ENCODE measurements around the gene ADAM8.

The ADAM8 gene

DNA sequence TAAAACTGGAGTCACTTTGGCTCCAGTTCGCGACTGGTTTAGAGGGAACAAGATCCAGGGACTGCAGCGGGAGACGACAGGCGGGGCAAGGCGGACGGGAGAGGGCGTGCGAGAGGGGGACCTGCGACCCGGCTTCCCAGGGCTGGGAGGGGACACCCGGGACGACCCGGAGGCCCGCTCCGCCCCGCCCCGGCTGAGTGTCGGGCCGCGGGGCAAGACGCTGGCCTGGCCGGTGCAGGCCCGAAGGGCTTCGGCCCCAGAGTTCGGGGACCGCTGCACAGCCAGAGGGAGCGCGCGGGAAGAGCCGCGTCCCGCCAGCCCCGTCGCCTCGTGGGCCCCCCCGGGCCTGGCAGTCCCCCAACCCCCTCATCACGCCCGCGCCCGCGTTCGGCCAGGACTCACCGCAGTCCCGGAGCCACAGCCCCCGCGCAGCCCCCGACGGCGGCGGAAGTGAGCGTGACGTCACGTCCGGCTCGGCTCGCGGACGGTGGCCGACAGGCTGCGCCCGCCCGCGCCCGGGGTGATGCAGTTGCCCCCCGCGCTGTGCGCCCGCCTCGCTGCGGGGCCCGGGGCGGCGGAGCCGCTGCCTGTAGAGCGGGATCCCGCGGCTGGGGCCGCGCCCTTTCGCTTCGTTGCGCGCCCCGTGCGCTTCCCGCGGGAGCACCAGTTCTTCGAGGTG lies 31.9 kb upstream of the ADAM8 start, which contains the start of the genes TUBGCP2 and ZNF511:
Gene TUBGCP2, minus strand, starts transcription at position 452 of the 679 bp plus-strand sequence. CDS start 5,931 bp downstream, outside the sequence.
Gene ZNF511, plus strand, starts transcription at position 494 of the 679 bp plus-strand sequence. Its CDS starts 30 bp downstream, at position 524.
- peak; percentile 93 for DNase-seq

DNA sequence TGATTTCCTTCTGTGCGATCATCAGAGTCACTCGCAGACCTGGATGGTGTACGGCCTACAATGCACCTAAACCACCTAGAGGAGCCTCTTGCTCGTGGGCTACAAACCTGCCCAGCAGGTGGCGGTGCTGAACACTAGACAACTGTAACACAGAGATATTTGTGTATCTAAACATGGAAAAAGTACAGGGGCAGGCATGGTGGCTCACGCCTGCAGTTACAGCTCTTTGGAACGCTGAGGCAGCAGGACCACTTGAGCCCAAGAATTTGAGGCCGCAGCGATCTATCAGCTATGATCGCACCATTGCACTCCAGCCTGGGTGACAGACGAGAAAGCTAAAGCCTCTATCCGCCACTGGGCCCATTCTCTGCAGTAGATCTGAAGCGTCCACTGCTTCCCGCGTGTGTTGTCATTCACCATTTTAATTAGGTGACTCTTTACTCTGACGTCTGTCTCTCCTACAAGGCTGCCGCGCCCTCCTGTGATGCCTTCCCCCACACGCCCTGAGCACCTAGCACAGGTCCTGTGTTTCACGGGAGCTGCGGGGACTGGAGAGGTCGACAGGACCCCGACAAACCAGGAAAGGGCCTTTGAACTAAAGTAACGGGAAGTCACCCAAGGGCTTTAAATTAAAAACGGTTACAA lies 31.2 kb upstream of the ADAM8 start:
- DNase-seq = peak; percentile 91

- DNase-seq = no peak
Observed at GRCh38 chr10:133306941-133307379, 30.3 kb upstream of the ADAM8 start.

DNA sequence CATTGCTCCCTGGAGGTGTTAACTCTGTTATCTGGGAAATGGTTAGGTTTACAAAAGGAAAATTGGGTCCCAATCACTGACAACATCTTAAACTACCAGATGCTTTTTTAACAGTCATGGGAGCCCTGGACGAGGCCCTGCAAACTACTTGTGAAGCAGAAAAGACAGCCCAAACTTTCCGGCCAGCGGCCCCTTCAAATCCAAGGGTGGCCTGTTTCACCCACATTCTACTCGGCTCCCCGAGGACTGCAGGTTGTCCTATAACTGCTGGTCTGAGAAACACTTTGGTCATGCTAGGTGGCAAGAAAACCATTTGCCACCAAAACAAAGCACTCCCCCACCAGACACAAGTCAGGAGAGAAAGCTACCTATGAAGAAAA lies 29.4 kb upstream of the ADAM8 start:
- DNase-seq = no peak

- DNase-seq = no peak
Observed at GRCh38 chr10:133303206-133303605, 26.5 kb upstream of the ADAM8 start.

DNA sequence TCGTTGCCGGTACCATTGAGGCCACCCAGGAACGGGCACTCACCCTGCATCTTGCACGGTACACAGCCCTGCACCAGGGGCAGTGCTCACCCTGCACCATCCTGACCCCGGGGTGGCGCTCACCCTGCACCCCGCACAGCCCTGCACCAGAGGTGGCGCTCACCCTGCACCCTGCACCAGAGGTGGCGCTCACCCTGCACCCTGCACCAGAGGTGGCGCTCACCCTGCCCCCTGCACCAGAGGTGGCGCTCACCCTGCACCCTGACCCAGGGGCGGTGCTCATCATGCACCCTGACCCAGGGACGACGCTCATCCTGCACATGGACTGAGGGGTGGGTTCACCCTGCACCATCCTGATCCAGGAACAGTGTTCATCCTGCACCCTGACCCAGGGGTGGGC lies 25.6 kb upstream of the ADAM8 start:
- DNase-seq = no peak

DNA sequence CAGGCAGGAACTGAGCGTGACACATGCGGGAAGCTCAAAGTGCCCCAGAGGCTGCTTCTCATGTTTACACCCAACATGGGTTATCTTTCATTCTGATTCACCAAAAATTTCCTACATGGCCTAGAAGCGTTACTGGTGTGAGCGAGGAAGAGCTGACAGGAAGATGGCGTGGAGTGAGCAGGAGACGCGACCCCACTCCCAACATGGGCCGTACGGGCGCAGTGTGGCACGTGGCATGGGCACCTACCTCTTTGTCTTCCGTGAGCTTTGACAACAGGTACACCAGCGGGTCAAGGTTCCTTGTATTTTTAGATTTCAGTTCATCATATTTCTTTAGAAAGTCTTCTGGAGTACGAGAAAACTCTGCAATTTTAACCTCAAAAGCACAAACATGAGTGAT lies 23.1 kb upstream of the ADAM8 start:
- no peak for DNase-seq

DNA sequence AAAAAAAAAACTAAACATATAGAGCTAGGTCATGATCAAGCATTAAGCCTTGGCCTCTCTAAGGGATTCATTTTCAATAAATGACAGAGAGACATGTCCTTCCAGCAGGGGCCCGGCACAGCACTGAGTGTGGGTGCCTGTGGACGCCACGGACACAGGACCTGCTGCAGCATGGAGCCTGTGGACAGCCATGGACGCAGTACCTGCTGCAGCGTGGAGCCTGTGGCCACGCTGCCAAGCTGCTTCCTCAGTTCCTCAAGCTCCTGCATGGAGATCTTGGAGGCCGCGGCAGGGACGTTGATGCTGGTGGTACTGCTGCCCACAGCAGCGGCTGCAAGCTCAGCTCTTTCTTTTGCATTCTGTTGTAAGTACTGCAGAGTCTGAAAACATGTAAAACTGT lies 22.6 kb upstream of the ADAM8 start:
- DNase-seq = no peak

- DNase-seq = no peak
Observed at GRCh38 chr10:133298466-133298865, 21.8 kb upstream of the ADAM8 start.

- no peak for DNase-seq
Observed at GRCh38 chr10:133297504-133297903, 20.8 kb upstream of the ADAM8 start.

GRCh38 chr10:133295426-133296320 lies 19.0 kb upstream of the ADAM8 start:
- no peak for DNase-seq

DNA sequence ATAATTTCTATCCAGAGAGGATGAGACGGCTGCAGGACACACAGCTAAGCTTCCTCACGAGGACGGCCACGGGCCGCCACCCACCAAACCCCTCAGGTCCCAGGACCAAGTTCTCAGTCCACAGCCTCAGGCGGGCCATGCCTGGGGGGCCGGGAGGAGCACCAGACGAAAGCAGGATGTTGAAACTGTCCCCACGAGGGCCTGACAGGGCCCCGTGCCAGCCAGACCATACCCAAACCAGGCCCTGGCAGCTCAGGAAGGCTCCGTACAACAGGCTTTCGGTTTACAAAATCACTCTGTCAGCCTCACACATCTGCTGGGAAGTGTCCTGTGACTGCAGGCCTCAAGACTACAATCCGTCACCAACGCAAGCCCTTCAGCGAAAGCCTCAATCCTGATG lies 17.5 kb upstream of the ADAM8 start:
- DNase-seq = no peak

DNA sequence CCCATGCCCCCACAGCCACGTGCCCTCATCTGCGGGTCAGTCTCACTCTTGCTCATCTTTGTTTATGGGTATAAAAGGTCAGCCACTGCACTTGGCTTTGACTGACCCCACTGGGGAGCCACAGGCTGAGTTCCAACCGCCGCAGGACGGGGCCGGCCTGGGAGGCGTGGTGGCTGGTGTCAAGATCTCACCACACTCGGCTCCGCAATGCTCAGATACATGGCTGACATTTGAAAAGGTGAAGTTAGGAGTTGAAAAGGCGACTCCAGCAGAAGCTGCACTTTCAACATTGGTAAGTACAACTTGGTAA lies 17.1 kb upstream of the ADAM8 start:
- no peak for DNase-seq

DNA sequence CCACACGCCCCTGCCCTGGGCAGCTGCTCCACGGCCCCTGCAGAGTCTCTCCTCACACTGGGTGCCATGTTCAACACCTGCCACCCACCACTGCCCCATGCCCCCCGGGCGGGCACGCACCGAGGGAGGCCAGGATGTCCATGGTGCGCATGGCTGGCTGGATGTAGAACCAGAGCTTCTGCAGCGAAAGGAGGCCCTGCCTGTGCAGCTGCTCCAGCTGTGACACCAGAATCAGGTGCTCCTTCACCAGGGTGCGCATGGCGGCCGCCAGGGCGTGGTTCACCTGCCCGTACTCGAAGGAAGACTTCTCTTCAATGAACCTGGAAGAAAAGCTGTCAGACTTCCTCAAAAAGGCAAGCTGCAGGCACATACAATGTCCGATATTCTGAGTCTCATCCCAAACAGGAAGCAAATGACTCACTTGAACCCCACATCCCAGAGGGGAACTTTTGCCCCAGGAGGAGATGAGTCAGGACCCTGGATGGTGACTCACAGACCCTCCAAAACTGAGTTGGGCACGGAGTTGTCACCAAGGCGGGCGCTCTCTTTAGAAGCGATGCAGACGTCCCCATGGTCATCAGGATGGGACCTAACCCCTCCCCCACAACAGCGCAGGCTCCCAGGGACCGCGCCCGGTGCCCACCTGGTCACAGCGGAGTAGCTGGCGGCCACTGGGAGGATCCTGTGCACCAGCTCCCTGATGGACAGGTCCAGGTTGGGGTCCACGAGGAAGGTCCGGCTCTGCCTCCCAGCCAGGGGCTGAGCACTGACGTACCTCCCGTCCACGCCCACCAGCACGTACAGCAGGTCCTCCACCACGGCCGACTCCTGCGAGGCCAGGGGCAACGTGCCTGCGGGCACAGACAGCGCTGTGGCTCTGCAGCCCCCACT lies 16.5 kb upstream of the ADAM8 start:
- DNase-seq = no peak

GRCh38 chr10:133289761-133290160 lies 13.1 kb upstream of the ADAM8 start:
- DNase-seq = no peak

DNA sequence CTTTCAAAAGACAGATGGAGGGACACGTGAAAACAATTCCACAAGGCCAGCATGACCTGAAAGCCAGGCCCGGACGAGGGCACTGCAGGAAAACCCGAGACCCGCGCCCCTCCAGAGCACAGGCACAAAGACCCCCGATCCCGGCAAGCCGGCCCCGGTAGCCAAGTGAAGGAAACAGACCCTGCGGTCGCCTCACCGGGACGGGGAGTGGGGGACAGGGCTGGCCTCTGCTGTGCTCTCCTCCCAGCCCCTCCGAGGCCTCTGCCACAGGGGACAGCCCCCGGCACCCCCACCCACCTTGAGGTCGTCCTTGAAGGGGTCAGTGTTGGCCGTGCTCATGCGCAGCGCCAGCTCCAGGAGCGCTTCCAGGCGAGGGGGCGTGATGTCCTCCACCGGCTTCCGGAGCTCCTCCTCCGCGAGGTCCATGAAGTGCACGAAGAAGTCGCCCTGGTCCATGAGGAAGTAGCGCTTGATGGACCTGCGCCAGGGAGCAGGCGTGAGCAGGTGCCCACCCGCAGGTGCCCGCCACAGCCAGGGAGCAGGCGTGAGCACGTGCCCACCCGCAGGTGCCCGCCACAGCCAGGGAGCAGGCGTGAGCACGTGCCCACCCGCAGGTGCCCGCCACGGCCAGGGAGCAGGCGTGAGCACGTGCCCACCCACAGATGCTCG lies 11.3 kb upstream of the ADAM8 start:
- no peak for DNase-seq

DNA sequence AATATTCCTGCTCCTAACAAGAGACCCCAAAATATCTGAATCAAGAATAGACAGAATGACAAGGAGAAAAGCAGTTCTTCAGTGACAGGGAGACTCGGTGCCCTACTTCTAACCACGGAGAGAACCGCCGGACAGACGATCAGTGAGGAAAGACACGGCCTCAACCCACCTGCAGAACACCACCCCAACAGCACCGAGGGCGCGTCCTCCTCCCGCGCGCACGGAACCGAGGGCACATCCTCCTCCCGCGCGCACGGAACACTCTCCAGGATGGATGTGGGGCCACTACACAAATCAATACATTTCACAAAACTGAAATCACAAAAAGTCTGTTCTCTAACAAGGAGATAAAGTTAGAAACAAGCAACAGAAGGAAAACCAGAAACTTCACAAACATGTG lies 9.7 kb upstream of the ADAM8 start:
- no peak for DNase-seq

- DNase-seq = no peak
Observed at GRCh38 chr10:133285217-133285616, 8.5 kb upstream of the ADAM8 start.

DNA sequence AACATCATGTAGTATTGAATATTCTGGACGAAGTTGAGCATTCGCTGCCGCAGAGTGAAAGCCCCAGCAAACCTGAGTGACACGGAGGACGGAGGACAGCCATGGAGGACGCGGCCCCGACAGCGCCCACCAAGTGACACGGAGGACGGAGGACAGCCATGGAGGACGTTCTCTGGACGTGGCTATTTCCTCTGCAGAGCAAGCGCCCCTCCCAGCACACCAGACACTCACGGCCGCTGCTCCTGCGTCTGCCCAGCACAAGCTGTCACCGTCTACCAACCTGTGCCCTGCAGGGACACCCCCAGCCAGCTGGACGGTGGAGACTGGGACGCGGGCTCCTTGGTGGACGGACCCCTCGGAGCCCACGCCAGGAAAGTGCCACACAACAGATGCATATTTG lies 7.3 kb upstream of the ADAM8 start:
- no peak for DNase-seq

DNA sequence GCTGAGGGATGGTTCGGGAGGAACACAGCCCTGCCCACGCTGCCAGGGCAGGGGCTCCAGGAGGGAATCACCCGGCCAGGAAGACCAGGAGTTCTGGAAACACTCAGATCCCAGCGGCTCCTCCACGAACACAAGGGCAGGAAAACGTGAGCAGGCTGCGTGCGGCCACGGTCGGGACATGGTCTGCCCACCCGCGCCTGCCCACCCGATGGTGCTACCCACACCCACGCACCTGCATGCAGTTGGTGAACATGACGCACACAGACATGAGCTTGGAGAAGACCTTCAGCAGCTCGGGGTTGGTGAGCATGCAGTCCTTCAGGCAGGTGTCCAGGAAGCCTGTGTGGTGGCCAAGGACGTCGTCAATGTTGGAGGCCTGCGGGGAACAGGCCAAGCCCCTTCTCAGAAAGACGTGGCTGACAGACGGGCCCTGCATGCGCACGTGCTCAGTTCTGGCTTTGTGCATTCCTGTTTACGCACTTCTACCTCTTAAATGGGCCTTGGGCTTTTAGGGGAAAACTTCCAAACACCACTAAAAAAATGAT lies 6.2 kb upstream of the ADAM8 start:
- no peak for DNase-seq

GRCh38 chr10:133281628-133282372 lies 5.1 kb upstream of the ADAM8 start:
- DNase-seq = no peak

Measured in CD4-positive, alpha-beta T cell treated with Interleukin-12 subunit alpha and Interleukin-12 subunit beta, for 1 hour (primary cell).